GM23248 (cell line): ENCODE data around the gene TCTN1.

Source experiments
- EZH2 ChIP-seq: fragments of 200-600 bp; sonication (generic); IDR thresholded peaks from 2 replicates; pipeline ENCODE4 v1.6.1; 2018; ENCODE audit warnings: antibody characterized with exemption, mild to moderate bottlenecking; ENCODE audit not compliant: insufficient read depth, poor library complexity, severe bottlenecking
- EZH2phosphoT487 ChIP-seq: fragments of 200-600 bp; sonication (generic); IDR thresholded peaks from 2 replicates; pipeline ENCODE4 v1.6.1; 2018; ENCODE audit warnings: antibody characterized with exemption, moderate library complexity, mild to moderate bottlenecking, low read depth; ENCODE audit not compliant: insufficient read depth

DNA sequence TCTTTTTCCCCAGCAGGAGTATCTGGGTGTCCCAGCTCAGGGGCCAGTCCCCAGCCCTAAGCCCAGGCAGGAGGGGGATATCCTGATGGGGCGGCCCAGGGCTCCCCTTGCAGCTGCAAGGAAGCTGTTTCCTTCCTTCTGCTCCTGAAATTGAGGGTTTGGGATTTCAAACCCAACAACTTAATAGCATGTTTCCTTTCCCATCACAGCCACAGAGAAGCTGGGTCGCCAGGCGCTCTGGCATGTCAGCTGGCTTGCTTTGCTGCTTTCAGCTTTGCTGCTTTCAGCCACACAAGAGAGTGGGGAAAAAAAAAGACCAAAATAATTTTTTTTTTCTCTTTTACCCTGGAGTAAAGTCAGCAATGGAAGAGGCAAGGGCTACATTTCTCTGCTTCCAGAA is 44.9 kb downstream of the TCTN1 start:
- TF ChIP-seq EZH2phosphoT487, result no peak
- no peak for TF ChIP-seq EZH2
